ENCODE results near the gene CDC26.
"Not testable (repeated sequence)": the region's sequence is repeated elsewhere in the genome, so short reads cannot be mapped to it uniquely, and the experiment has no call there.

Gene CDC26

GRCh38 chr9:113238202-113238858 lies 37.0 kb downstream of the CDC26 start:
- no peak for DNase-seq (ENCODE audit: low spot score)

GRCh38 chr9:113237026-113237425 lies 38.3 kb downstream of the CDC26 start:
- DNase-seq (ENCODE audit: low spot score), result no peak

GRCh38 chr9:113235701-113236255 lies 39.6 kb downstream of the CDC26 start:
- DNase-seq (ENCODE audit: low spot score), result not testable (repeated sequence)

GRCh38 chr9:113231701-113232100 lies 43.7 kb downstream of the CDC26 start:
- DNase-seq (ENCODE audit: low spot score), result peak; percentile 37

GRCh38 chr9:113228130-113228665 lies 47.2 kb downstream of the CDC26 start:
- no peak for DNase-seq (ENCODE audit: low spot score)

DNA sequence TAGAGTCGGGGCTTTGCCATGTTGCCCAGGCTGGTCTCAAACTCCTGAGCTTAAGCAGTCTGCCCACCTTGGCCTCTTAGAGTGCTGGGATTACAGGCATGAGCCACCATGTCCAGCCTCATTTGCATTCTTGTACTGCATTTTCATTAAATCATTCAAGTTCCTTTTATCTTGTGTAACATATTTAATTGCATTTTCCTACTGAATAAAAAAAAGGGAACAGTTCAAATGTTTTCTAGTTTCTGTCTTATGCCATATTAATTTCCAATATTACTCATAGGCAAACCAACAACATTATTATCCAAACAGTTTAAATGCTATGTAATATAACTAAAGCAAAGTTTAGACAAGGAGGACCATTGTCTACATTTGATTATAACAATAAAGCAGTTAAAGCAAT lies 47.9 kb downstream of the CDC26 start:
- DNase-seq (ENCODE audit: low spot score), result no peak

DNA sequence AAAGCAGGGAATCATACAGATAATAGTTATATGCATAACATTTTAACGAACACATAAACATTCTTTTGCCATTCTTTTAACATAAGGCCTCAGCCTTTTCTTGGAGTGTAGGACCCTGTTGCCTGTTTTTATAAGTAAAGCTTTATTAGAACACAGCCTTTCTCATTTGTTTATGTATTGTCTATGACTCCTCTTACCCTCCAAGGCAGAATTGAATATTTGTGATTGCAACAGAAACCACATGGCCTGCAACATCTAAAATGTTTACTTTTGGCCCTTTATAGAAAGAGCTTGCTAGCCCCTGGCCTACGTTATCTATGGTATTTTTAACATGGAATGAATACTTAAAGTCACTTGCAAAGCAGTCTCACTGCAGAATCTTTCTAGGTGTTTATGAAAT lies 51.4 kb downstream of the CDC26 start:
- no peak for DNase-seq (ENCODE audit: low spot score)

DNA sequence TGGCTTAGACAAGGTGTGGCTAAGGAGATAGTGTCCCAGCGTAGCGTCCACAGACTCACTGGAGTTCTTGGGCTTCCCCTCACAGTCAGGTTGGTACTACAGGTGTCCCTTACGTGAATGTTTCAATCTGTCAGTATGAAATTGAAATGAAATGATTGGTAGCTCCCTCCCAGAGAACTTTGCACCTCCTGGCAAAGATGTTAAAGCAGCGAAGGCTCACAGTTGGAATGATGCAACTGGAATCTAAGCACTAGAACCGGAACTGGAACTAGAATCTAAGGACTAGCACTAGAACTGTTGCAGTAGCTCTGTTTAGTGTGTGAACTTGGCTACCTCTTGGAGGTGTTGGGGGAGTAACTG lies 52.9 kb downstream of the CDC26 start:
- DNase-seq (ENCODE audit: low spot score), result no peak

- DNase-seq (ENCODE audit: low spot score), result peak; percentile 40
Observed at GRCh38 chr9:113221800-113222481, 53.4 kb downstream of the CDC26 start.

- DNase-seq (ENCODE audit: low spot score), result peak; percentile 98
Observed at GRCh38 chr9:113221003-113221799, 54.2 kb downstream of the CDC26 start, which contains the start of the genes FKBP15 and SLC31A1. Gene FKBP15 (minus strand): TSS chr9:113221277. CDS start chr9:113221243, 34 bp downstream. Gene SLC31A1 (plus strand): TSS chr9:113221544. CDS start chr9:113256149, 34,605 bp downstream.

DNA sequence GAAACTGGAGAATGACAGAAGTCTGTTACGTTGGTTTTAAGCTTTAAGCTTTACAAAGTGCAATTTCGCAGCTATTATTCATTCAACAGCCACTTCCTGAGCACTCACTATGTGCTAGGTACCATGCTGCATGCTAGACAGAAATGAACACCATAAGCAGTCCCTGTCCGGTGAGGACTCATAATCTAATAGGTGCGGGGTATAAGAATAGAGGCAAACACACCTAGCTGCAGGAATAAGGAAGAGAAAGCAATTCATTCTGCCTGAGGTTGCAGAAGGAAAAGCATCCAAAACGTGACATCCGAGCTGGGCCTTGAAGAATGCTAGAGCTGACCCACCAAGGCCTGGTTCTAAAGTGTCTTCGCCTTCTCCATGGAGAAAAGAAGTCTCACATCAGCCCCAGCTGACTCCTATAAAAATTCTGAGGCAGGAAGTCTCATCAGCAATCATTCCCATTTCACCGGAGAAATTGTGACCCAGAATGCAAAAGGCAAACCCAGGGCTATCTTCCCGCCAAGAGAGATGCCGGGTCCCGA lies 54.8 kb downstream of the CDC26 start:
- no peak for DNase-seq (ENCODE audit: low spot score)

GRCh38 chr9:113219969-113220368 lies 55.4 kb downstream of the CDC26 start:
- no peak for DNase-seq (ENCODE audit: low spot score)

DNA sequence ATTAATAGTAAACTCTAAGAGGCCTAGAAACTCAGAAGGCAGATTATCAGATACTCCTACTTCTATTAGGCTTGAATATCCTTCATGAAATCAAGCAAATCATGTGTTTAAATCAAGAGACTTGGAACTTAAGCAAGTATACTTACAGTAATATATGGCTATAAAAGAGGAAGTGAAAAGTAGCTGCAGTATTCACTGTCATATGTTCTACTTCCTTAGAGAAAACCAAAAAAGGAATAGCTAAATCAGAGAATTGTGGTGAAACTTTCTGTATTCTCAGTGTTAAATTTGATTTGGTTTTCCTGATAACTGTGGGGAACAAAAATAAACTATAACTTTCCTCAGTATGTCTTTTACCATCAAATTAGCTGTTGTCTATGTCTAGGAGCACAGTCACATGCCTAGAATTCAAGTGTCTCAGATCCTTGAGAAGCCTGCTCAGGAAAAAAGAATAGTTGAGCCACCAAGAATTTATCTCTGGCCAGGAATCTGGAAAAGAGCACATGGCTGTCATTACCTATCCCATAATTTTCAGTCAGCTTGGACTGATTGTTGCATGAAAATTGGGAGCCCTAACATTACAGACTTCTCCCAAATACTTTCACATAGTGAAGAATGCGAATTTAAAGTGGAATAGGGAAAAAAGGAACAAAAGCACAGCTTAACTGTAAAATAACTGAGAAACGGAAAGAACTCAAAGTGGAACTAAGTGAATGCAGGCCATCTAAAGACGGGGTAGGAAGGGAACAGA lies 56.0 kb downstream of the CDC26 start:
- DNase-seq (ENCODE audit: low spot score), result no peak

Measured in hematopoietic multipotent progenitor cell treated with erythropoietin and hydrocortisone succinate and interleukin-3 and kit ligand, for 15 days (in vitro differentiated cells).